Purkinje cell (primary cell): Measurements from ENCODE around the gene LPGAT1. TPM values are rescaled to one million over a fixed set of nuclear protein-coding genes. Genes with fewer than 3 reads are reported as not detected.

Experiments used
- polyA plus RNA-seq: library from polyadenylated mRNA; unstranded; fragments of >200 nt; fragmentation: Nextera tagmentation; gene quantifications from 2 replicates; pipeline ENCODE4 v1.2.1, GENCODE V29; 2014

Gene LPGAT1, protein sequence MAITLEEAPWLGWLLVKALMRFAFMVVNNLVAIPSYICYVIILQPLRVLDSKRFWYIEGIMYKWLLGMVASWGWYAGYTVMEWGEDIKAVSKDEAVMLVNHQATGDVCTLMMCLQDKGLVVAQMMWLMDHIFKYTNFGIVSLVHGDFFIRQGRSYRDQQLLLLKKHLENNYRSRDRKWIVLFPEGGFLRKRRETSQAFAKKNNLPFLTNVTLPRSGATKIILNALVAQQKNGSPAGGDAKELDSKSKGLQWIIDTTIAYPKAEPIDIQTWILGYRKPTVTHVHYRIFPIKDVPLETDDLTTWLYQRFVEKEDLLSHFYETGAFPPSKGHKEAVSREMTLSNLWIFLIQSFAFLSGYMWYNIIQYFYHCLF
- 68.3 and 77.4 TPM in 2 replicates for polyA plus RNA-seq

DNA sequence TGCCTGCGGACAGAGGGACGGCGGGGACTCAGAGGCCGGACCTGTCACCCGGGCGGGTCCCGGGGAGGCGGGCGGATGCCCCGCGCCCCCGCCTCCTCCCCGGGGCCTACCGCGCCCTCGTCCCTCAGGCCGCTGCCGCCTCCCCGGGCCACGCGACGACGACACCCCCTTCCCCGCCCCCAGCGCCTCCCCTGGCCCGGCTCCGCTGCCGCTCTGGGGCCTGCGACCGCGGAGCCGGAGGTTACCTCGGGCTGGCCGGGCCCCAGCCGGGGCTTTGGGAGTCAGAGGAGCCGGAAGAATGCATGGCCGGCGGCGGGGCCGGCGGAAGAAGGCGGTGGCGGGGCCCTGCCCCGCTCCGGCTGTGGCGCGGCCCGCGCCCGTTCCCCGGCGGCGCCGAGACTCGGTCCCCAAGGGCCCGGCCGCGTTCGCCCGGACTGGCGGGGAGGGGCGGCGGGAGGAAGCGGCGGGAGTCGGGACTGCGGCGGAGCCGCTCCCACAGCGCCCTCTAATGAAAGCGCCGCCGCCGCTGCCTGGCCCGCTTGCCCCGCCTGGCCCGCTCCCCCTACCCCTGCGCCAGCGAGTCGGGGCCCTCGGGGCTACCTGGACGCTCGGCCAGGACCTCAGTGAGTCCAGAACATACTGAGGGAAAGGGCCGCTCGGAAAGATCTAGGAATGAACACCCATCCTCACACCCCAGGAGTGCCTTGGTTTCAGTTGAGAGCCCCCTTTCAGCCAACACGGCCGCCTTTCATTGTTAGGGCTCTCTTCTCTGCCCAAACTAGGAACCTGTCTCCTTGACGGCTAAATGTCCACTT lies at the start of gene LPGAT1:
Gene LPGAT1, minus strand, starts transcription at position 436 of the 815 bp plus-strand sequence. CDS start 1,467 bp downstream, outside the sequence.

Other genes starting within 250 kb of the LPGAT1 start
- gene NEK2, start 155.1 kb downstream of the LPGAT1 start, polyA plus RNA-seq: 2.3 and 3.5 TPM in 2 replicates
- 15.2 and 17.1 TPM in 2 replicates for gene INTS7, start 204.8 kb upstream of the LPGAT1 start, polyA plus RNA-seq
- not detected in 2 replicates for gene DTL, start 205.0 kb upstream of the LPGAT1 start, polyA plus RNA-seq